ENCODE data around the gene RTL5.

GRCh38 chrX:72176981-72177380 is 45.3 kb upstream of the RTL5 start:
- no peak for TF ChIP-seq POLR2A (IDR thresholded peaks at IDR 0.05)
- TF ChIP-seq, protein P1, sequence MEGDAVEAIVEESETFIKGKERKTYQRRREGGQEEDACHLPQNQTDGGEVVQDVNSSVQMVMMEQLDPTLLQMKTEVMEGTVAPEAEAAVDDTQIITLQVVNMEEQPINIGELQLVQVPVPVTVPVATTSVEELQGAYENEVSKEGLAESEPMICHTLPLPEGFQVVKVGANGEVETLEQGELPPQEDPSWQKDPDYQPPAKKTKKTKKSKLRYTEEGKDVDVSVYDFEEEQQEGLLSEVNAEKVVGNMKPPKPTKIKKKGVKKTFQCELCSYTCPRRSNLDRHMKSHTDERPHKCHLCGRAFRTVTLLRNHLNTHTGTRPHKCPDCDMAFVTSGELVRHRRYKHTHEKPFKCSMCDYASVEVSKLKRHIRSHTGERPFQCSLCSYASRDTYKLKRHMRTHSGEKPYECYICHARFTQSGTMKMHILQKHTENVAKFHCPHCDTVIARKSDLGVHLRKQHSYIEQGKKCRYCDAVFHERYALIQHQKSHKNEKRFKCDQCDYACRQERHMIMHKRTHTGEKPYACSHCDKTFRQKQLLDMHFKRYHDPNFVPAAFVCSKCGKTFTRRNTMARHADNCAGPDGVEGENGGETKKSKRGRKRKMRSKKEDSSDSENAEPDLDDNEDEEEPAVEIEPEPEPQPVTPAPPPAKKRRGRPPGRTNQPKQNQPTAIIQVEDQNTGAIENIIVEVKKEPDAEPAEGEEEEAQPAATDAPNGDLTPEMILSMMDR (IDR thresholded peaks at IDR 0.05), result no peak

All from thyroid gland (tissue), 4 donors.